B cell (primary cell): ENCODE measurements around the gene SPATA17.

Experiments used
- EZH2 ChIP-seq: IDR thresholded peaks from 2 replicates; pipeline ENCODE4 v1.6.1; 2012; ENCODE audit warnings: borderline replicate concordance, low read depth, mild to moderate bottlenecking, moderate library complexity, low read length; ENCODE audit not compliant: insufficient read depth, poor library complexity, severe bottlenecking
- TF ChIP-seq, protein P1 (sequence below): fragments of 200-600 bp; IDR thresholded peaks from one replicate; pipeline ENCODE4 v1.8.0; 2022; ENCODE audit warnings: antibody characterized with exemption, mild to moderate bottlenecking

DNA sequence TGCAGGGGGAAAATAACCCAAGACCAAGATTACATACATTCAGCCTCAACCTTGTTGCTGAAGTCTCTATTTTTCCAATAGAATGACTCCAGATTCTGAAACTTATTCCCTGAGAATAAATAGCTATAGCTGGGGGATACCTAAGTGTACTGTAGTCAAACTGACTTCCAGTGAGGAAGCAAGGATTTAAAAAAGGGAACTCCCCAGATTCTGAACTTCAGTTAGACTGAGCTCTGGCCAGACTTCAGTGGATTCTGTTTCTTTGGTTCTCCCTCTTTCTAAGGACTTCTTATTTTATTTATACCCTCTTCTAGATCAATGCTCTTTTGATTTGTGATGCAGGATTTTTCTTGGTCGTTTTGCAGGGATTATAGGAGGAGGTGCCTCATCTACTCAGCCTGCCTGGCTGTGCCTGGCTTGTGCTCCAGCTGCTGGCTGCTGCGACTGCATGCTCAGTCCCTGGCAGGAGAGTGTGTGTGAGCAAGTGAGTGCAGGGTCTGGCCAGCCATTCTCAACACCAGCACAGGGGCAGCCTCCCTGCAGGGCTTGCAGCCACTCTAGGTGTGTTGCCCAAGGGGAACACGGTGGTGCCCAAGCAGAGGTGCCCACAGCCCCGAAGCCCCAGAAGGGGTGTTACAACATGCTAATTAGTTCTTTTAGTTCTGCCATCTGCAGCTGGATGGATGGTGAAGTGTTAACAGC, 43.0 kb downstream of the SPATA17 start:
- TF ChIP-seq, protein P1, sequence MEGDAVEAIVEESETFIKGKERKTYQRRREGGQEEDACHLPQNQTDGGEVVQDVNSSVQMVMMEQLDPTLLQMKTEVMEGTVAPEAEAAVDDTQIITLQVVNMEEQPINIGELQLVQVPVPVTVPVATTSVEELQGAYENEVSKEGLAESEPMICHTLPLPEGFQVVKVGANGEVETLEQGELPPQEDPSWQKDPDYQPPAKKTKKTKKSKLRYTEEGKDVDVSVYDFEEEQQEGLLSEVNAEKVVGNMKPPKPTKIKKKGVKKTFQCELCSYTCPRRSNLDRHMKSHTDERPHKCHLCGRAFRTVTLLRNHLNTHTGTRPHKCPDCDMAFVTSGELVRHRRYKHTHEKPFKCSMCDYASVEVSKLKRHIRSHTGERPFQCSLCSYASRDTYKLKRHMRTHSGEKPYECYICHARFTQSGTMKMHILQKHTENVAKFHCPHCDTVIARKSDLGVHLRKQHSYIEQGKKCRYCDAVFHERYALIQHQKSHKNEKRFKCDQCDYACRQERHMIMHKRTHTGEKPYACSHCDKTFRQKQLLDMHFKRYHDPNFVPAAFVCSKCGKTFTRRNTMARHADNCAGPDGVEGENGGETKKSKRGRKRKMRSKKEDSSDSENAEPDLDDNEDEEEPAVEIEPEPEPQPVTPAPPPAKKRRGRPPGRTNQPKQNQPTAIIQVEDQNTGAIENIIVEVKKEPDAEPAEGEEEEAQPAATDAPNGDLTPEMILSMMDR = no peak
- no peak for TF ChIP-seq EZH2
